Natural killer cell treated with Interleukin-12 subunit alpha and Interleukin-12 subunit beta and Interleukin-15 and Interleukin-18, amount 100 ng/mL, for 72 hours (primary cell): ENCODE results near the gene NCAPH2. TPM values are rescaled to one million over a fixed set of nuclear protein-coding genes. Genes with fewer than 3 reads are reported as not detected.

Experiments used
- ATAC-seq, 2 donors: fragments of 150-1000 bp; cut with Tn5 transposase in 1 of 2; sonication (Bioruptor Pico), chemical (Tn5 transposase) in 1 of 2; 2 replicates each; pipeline ENCODE4 v1.10.0; 2021
- DNase-seq: peaks from one replicate; pipeline ENCODE4 v3.0.0; 2022; ENCODE audit warnings: low spot score
- H3K27ac Mint-ChIP-seq, 2 donors: 1 replicate in 1 of 2; 2 replicates in 1 of 2; pipeline ENCODE4 v1.8.0; 2022; ENCODE audit warnings: mixed read lengths in 2 of 2, mild to moderate bottlenecking in 1 of 2, moderate library complexity in 1 of 2
- H3K27me3 Mint-ChIP-seq, 2 donors: 1 replicate in 1 of 2; 2 replicates in 1 of 2; pipeline ENCODE4 v1.8.0; 2022; ENCODE audit warnings: mixed read lengths in 2 of 2
- H3K36me3 Mint-ChIP-seq: one replicate; pipeline ENCODE4 v1.8.0; 2022; ENCODE audit warnings: mixed read lengths
- H3K4me1 Mint-ChIP-seq, 2 donors: 1 replicate in 1 of 2; 2 replicates in 1 of 2; pipeline ENCODE4 v1.8.0; 2022; ENCODE audit warnings: low read depth in 2 of 2, mixed read lengths in 2 of 2, mild to moderate bottlenecking in 1 of 2
- H3K4me3 Mint-ChIP-seq: one replicate; pipeline ENCODE4 v1.8.0; 2022; ENCODE audit warnings: mixed read lengths
- H3K9me3 Mint-ChIP-seq: 2 replicates; pipeline ENCODE4 v1.8.0; 2022; ENCODE audit warnings: mixed read lengths
- total RNA-seq, 2 donors: library from RNA; stranded (reverse); gene quantifications; one replicate each; pipeline ENCODE4 v1.2.3, GENCODE V29; 2022

Gene NCAPH2
- total RNA-seq, 2 donors from 2014 or later, result 105 to 156 TPM

DNA sequence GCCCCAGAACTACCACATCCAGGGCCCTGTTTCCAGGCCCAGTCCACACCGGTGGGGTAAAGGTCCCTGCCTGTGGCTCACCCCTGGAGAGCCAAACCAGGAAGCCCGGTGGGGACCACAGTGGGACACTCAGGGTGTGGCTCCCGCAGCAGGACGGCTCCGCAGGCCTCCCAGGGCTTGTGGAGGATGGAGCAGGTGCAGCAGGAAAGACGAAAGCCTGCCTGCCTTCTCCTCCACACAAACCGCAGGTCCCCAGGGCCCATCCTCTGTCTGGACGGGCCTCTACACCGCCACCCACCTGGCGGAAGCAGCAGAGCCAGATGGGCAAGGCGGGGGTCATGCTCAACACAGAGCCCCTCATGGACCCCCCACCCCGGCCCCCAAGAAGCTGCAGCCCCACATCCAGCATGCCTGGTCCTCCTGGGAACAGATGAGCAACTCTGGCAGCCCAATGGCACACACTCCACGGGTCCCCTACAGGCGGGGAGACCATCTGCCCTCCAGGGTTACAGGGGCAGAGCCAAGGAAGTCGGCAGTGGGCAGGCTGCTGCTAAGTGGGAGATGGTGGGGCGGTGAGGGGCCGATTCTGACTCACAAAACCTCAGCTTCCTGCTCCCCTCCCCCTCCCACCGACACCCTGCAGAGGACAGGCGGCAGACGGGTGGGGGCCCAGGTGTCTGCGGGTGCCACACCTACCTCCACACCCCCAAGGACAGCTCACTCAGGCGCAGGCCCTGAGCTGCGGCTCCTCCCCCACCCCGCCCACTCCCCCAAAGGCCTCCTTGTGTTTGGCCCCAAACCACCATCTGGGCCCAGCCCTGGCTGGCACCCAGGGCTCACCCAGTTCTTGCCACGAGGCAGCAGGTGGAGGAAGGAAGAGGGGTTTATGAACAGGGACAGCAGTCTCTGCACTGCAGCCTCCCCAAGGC lies 38.4 kb upstream of the NCAPH2 start:
- peak; percentile 96 for DNase-seq
- no peaks in the 10 kb centered on the region for H3K9me3 Mint-ChIP-seq

DNA sequence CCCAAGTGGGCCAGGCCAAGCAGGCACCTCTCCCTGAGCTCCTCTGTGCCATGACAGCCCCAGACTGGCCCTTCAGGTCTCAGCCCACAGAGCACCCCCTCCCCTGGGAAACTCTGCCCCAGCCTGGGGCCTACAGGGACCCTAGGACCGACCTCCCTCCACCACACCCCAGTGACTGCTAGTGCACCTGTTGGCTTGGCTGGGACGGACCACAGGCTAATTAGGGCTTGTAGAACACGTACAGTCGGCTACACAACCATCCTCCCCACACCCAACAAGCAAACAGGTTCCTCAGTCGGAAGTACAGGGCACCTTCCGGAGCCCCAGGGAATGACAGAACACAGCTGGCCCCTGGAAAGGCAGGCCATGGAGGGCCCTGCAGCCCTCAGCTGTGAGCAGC lies 37.5 kb upstream of the NCAPH2 start:
- Mint-ChIP-seq H3K4me1 (peaks cover 29 to 45% of the 10 kb centered on the region in 2 donors), H3K9me3 (no peaks in the 10 kb centered on the region), H3K27ac (peak overlapping the region; percentile 70 to 81), H3K36me3 (no peaks in the 10 kb centered on the region), H3K27me3 (no peaks in the 10 kb centered on the region), H3K4me3 (peak overlapping the region; percentile 53)
- DNase-seq (no peak), ATAC-seq (no peak)

More for the DNA sequence above, 38.4 kb upstream of the NCAPH2 start:
- peak; percentile 89 to 91 for ATAC-seq
- H3K4me1 Mint-ChIP-seq, result peaks cover 29 to 45% of the 10 kb centered on the region in 2 donors
- no peaks in the 10 kb centered on the region for H3K36me3 Mint-ChIP-seq
- no peaks in the 10 kb centered on the region for H3K27me3 Mint-ChIP-seq
- H3K27ac Mint-ChIP-seq, result peak overlapping the region; percentile 70 to 81
- H3K4me3 Mint-ChIP-seq, result peak overlapping the region; percentile 53

DNA sequence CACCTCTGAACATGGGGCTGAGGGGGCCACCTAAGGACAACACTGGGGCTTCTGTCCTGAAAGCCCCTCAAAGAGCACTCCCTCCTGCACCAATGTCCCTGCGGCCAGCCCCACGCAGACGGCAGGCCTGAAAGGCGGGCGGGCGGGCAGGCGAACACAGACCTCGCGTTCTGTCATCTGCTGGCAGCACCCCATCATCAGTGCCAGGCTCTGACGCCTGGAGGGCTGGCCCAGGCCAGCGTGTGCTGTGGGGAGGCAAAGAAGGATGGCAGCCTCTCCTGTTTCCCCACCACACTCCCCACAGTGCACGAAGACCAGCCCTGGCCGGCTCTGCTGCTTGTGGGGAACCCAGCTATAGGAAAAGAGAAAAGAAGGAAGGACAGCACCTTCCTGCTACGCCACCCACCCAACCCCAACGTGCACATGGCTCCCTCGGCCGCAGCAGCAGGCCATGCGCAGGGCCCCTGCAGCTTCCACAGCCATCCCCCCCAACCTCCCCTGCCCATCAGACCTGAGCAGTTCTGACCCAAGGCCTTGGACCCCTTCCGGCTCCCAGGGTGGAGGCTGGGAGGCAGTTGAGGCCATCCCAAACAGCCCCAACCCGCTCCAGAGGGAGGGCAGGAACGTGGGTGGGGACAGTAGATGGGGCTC lies 36.7 kb upstream of the NCAPH2 start:
- Mint-ChIP-seq H3K4me3 (peak overlapping the region; percentile 53), H3K4me1 (peaks cover 29 to 45% of the 10 kb centered on the region in 2 donors), H3K27me3 (no peaks in the 10 kb centered on the region), H3K9me3 (no peaks in the 10 kb centered on the region), H3K27ac (peak overlapping the region; percentile 70 to 81), H3K36me3 (no peaks in the 10 kb centered on the region)
- ATAC-seq (no peak), DNase-seq (no peak)

DNA sequence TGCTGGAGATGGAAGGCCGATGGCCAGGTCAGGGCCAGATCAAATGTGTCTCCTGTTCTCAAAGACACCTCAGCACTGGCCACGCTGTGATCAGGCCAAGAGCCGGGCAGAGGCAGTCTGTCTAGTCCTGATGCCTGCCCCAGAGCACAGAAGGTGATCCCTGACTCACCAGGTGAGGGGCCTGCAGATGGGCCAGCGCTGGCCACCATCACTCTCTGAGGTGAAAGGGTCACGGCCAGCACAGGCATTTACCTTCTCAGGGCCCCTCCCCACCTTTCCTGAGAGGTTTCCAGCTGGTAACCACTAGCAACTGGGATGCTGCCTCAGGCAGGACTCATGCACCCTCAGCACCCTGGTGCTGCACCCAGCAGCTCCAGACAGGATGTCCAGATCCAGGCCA lies 36.1 kb upstream of the NCAPH2 start:
- Mint-ChIP-seq H3K4me3 (no peak overlapping the region), H3K27ac (no peak overlapping the region), H3K27me3 (peaks cover 0 to under 1% of the 10 kb centered on the region in 2 donors), H3K36me3 (no peaks in the 10 kb centered on the region), H3K9me3 (no peaks in the 10 kb centered on the region), H3K4me1 (peaks cover 29 to 41% of the 10 kb centered on the region in 2 donors)
- peak; percentile 49 for DNase-seq
- no peak for ATAC-seq

DNA sequence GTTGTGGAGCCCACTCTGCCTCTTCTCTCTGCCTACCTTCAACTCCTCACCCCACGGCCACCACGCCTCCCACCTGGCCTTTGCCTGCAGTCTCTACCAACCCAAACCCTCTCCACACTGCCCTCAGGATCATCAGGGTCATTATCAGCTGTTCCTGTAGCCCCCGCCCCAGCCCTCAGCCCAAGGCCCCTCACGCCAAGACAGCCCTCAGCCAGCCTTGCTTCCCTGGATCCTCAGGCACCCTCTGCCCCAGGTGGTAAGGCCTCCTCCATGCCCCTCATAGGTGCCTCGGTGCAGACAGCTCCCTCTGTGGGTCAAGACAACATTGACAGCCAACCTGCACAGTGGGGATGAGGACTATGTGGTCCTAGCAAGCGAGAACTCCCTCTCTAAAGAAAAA lies 34.9 kb upstream of the NCAPH2 start:
- Mint-ChIP-seq H3K36me3 (no peaks in the 10 kb centered on the region), H3K4me1 (peaks cover 29 to 40% of the 10 kb centered on the region in 2 donors), H3K27me3 (peaks cover 0 to 3% of the 10 kb centered on the region in 2 donors), H3K9me3 (no peaks in the 10 kb centered on the region), H3K27ac (peak overlapping the region; percentile 49 to 81), H3K4me3 (peak overlapping the region; percentile 91)
- DNase-seq (peak; percentile 59), ATAC-seq (no peak)

DNA sequence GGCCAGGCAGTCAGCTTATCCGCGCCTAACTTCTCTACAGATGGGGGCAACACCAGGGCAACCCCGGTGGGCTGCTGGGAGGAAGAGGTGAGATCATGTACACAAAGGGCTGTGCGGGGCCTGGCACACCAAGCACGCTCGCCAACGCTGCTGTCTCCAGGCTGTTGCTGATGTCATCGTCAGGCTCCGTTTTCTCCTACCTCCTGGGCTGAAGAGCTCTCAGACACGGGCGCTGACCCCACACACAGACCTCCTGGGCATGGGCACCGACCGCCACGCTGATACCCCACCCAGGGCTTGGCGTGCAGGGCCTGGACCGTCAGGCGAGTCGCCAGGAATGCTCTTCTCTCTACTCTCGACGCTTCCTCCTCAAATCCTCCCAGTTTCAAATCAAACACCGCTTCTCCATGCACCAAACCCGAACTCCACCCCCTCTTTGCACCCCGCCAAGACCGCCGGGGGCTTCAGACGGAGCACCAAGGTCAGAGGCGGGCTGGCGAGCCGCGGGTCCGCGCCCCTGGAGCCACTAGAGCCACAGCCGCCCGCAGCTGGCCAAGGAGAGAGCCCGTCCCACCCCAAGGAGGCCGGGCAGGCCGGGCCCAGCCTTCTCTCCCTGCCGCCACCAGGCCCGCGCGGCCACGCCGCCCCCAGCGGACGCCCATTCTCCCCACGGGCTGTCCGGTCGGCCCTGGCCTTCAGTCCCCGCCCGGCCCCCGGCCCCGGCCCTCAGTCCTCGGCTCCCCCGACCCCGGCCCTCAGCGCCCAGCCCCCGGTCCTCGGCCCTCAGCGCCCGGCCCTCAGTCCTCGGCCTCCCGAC lies 34.0 kb upstream of the NCAPH2 start:
- DNase-seq, result no peak
- peak overlapping the region; percentile 49 to 81 for H3K27ac Mint-ChIP-seq

DNA sequence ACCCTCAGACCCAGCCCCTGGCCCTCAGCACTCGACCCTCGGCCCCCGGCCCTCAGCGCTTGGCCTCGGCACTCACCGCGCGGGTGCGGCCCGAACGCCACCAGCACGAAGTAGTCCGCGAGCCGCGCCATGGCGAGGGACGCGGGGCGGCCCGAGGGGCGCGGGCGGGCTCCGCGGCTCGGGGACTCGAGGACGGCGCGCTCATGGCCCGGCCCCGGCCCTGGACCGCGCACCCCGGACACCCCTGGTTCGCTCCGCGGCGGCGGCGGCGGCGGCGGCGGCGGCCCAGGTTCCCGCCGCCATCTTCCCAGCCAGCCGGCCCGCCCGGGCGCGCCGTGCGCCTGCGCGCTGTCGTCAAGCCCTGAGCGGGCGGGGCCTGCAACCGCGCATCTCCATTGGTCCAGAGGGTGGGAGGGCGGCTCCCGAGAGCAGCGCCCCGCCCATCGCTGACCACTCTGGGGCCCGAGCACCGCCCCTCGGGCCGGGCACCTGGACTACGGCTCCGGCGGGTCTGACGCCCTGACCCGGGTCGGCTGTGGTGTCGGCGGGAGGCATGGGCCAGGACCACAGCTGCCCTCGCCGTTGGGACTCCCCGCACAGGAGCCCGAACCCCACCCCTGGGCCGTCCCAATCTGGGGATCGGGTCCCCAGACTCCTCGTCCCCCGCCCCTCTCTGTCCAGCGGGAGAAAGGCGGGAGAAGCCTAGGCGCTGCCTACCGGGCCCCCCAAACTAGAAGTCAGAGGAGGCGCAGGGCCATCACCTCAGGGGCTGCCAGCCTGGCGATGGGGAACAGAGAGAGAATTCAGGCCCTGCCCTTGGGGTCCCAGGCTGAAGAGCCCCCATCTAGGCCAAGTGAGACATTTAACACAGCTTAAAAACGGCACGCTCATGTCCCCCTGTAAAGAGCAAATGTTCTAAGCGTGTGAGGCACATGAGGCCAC lies 33.0 kb upstream of the NCAPH2 start, which contains the start of gene SBF1:
SBF1 (minus strand) TSS at position 326 of the 942 bp plus-strand sequence; CDS start at position 131, 195 bp downstream.
- no peaks in the 10 kb centered on the region for H3K36me3 Mint-ChIP-seq
- ATAC-seq, result peak; percentile 93 to 96
- DNase-seq, result peak; percentile 95
- H3K27me3 Mint-ChIP-seq, result peaks cover 0 to 3% of the 10 kb centered on the region in 2 donors
- H3K4me3 Mint-ChIP-seq, result peak within 1 kb of the TSS; percentile 91
- no peaks in the 10 kb centered on the region for H3K9me3 Mint-ChIP-seq
- H3K4me1 Mint-ChIP-seq, result peaks cover 25 to 33% of the 10 kb centered on the region in 2 donors
- peak within 1 kb of the TSS; percentile 49 to 81 for H3K27ac Mint-ChIP-seq

More for the DNA sequence above, 34.0 kb upstream of the NCAPH2 start:
- no peaks in the 10 kb centered on the region for H3K9me3 Mint-ChIP-seq
- H3K36me3 Mint-ChIP-seq, result no peaks in the 10 kb centered on the region
- peaks cover 0 to 3% of the 10 kb centered on the region in 2 donors for H3K27me3 Mint-ChIP-seq
- ATAC-seq, result peak in 1 of 2 donors; percentile 1
- peak overlapping the region; percentile 91 for H3K4me3 Mint-ChIP-seq
- peaks cover 25 to 33% of the 10 kb centered on the region in 2 donors for H3K4me1 Mint-ChIP-seq

DNA sequence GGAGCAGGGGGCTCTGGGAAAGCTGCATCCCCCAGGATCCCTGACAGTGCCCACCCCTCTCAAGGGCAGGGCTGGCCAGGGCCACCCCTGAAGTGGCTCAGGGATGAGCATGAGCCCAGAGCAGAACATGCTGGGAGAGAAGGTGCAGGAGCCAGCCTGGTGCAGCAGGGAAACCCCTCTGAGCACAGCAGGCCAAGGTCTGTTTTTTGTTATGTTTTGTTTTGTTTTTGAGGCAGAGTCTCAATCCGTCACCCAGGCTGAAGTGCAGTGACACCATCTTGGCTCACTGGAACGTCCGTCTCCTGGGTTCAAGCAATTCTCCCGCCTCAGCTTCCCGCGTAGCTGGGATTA lies 32.4 kb upstream of the NCAPH2 start:
- peak overlapping the region; percentile 50 for H3K4me3 Mint-ChIP-seq
- peaks cover 0 to 3% of the 10 kb centered on the region in 2 donors for H3K27me3 Mint-ChIP-seq
- H3K9me3 Mint-ChIP-seq, result no peaks in the 10 kb centered on the region
- H3K4me1 Mint-ChIP-seq, result peaks cover 25 to 30% of the 10 kb centered on the region in 2 donors
- H3K27ac Mint-ChIP-seq, result peak overlapping the region in 1 of 2 donors; percentile 37
- H3K36me3 Mint-ChIP-seq, result no peaks in the 10 kb centered on the region
- no peak for DNase-seq
- no peak for ATAC-seq

DNA sequence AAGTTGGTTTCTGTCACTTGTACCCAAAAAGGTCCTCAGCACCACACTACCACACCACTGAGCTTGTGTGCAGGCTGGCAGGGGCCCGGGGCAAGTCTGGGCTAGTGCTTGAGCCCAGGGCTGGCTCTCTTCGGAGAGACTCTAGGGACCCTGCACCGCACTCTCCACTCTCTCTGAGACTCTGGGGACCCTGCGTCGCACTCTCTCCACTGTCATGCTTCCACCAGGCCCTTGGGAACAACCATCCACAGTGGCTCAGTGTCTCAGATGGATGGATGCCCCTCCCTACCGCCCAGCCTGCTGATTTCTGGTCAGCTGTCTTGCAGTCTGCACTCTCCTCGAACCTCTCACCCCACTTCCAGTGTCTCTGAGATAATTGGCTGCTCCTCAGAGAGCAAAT lies 31.2 kb upstream of the NCAPH2 start:
- peak overlapping the region; percentile 40 for H3K4me3 Mint-ChIP-seq
- ATAC-seq, result no peak
- H3K27ac Mint-ChIP-seq, result peak overlapping the region in 1 of 2 donors; percentile 85

DNA sequence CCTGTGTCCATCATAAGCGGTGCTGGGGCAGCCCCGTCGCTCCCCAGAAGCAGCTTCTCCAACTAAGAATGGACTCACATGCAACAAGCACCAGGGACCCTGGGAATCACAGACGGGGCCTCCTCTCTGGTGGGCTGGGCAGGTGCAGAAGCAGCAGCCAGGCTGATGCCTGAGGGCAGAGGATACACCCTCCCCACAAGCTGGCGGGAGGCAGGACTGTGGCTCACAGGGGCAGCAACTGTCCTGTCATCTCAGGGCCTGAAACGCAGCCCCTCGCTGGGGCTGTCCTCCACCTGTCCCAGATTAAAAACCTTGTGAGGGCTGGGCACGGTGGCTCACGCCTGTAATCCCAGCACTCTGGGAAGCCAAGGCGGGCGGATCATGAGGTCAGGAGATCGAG lies 30.1 kb upstream of the NCAPH2 start:
- Mint-ChIP-seq H3K9me3 (no peaks in the 10 kb centered on the region), H3K4me1 (peaks cover 16 to 18% of the 10 kb centered on the region in 2 donors)
- no peak for DNase-seq

More for the DNA sequence above, 31.2 kb upstream of the NCAPH2 start:
- no peaks in the 10 kb centered on the region for H3K9me3 Mint-ChIP-seq
- peaks cover 20 to 23% of the 10 kb centered on the region in 2 donors for H3K4me1 Mint-ChIP-seq
- H3K36me3 Mint-ChIP-seq, result no peaks in the 10 kb centered on the region
- H3K27me3 Mint-ChIP-seq, result peaks cover 0 to 3% of the 10 kb centered on the region in 2 donors
- no peak for DNase-seq

DNA sequence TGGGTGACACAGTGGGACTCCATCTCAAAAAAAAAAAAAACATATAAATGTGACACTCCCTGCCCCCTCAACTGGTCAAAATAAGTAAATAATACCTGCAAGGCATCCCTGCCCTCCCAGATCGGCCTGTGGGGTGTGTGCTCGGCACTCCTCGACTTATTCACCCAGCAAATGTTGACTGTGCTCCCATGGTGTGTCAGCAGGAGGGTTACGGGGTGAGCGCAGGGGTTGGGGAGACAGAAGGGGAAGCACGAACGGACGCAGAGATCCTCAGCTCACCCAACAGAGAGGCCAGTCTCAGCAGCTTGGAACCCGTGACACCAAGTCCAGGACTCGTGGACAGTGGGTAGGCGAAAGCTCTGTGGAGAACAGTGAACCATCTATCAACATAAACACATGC lies 28.3 kb upstream of the NCAPH2 start:
- ATAC-seq (no peak), DNase-seq (no peak)
- peaks cover 3% of the 10 kb centered on the region in 2 donors for H3K4me1 Mint-ChIP-seq
- no peaks in the 10 kb centered on the region for H3K36me3 Mint-ChIP-seq
- H3K27me3 Mint-ChIP-seq, result peaks cover 0 to 3% of the 10 kb centered on the region in 2 donors
- peak overlapping the region; percentile 65 for H3K4me3 Mint-ChIP-seq
- H3K9me3 Mint-ChIP-seq, result no peaks in the 10 kb centered on the region
- H3K27ac Mint-ChIP-seq, result peak overlapping the region in 1 of 2 donors; percentile 18

More for the DNA sequence above, 30.1 kb upstream of the NCAPH2 start:
- Mint-ChIP-seq H3K27me3 (peaks cover 0 to 3% of the 10 kb centered on the region in 2 donors), H3K4me3 (no peak overlapping the region), H3K36me3 (no peaks in the 10 kb centered on the region), H3K27ac (no peak overlapping the region)
- no peak for ATAC-seq

DNA sequence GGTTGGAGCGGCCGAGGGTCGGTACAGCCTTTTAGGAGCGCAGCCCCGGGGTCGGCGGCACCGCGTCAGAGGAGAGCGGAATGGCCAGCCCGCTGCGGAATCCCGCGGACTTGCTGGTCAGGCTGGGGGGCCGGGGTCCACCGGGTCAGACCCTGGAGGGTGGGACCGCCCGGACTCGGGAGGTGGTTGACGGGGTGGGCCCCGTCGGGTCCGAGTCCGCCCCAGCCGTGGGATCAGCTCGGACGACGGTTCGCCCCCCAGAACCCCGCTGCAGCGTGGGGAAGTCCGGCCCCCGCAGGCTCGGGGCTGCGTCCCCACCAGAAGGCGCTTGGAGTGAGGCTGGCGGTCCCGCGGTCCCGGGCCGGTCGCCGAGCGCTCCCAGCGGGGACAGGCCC lies 27.0 kb upstream of the NCAPH2 start:
- peaks cover 3% of the 10 kb centered on the region in 2 donors for H3K4me1 Mint-ChIP-seq
- DNase-seq (no peak), ATAC-seq (no peak)
- H3K27ac Mint-ChIP-seq, result no peak overlapping the region
- peaks cover 0 to 3% of the 10 kb centered on the region in 2 donors for H3K27me3 Mint-ChIP-seq
- H3K4me3 Mint-ChIP-seq, result no peak overlapping the region
- H3K36me3 Mint-ChIP-seq, result no peaks in the 10 kb centered on the region
- H3K9me3 Mint-ChIP-seq, result no peaks in the 10 kb centered on the region
